ENCODE results near the gene KLHL17.

DNA sequence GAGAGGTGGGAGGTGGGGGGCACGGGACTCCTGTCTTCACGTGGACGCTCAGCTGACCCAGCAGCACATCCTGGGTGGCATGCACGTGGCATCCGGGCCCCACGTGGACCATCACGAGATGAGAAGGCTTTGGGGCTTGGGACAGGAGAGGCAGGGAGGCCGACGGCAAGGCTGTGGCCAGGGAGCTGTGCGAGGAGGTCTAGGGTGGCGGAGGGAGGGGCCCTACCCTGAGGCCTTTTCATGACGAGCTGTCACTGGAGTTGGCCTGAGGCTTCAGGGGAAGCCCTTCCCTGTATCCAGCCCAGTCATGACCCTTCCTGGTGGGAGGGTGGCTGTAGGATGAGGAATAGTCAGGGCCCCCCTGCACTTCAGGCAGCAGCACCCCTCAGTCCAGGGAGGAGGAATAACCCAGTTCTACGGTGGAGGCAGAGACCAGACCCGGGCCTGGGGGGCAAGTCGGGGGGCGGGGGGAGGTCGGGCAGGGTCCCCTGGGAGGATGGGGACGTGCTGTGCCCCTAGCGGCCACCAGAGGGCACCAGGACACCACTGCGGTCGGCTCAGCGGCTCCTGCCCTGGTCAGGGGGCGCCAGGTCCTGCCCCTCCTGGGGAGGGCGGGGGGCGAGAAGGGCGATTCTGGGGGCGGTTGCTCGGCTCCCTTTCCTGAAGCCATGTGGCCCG, 23.6 kb downstream of the KLHL17 start:
- TF ChIP-seq RFX1 (IDR thresholded peaks at IDR 0.05) (no peak), ZNF41 (CRISPR knock-in tag; conservative IDR thresholded peaks at IDR 0.05) (no peak), KLF13 (tag; IDR thresholded peaks at IDR 0.05; ENCODE audit: borderline replicate concordance, low read depth) (no peak)
- TF ChIP-seq, protein P1, sequence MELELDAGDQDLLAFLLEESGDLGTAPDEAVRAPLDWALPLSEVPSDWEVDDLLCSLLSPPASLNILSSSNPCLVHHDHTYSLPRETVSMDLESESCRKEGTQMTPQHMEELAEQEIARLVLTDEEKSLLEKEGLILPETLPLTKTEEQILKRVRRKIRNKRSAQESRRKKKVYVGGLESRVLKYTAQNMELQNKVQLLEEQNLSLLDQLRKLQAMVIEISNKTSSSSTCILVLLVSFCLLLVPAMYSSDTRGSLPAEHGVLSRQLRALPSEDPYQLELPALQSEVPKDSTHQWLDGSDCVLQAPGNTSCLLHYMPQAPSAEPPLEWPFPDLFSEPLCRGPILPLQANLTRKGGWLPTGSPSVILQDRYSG (tag; conservative IDR thresholded peaks at IDR 0.05; ENCODE audit: low read depth): no peak
- TF ChIP-seq, protein P2, sequence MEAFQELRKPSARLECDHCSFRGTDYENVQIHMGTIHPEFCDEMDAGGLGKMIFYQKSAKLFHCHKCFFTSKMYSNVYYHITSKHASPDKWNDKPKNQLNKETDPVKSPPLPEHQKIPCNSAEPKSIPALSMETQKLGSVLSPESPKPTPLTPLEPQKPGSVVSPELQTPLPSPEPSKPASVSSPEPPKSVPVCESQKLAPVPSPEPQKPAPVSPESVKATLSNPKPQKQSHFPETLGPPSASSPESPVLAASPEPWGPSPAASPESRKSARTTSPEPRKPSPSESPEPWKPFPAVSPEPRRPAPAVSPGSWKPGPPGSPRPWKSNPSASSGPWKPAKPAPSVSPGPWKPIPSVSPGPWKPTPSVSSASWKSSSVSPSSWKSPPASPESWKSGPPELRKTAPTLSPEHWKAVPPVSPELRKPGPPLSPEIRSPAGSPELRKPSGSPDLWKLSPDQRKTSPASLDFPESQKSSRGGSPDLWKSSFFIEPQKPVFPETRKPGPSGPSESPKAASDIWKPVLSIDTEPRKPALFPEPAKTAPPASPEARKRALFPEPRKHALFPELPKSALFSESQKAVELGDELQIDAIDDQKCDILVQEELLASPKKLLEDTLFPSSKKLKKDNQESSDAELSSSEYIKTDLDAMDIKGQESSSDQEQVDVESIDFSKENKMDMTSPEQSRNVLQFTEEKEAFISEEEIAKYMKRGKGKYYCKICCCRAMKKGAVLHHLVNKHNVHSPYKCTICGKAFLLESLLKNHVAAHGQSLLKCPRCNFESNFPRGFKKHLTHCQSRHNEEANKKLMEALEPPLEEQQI (IDR thresholded peaks at IDR 0.05): no peak
- TF ChIP-seq, protein P3, sequence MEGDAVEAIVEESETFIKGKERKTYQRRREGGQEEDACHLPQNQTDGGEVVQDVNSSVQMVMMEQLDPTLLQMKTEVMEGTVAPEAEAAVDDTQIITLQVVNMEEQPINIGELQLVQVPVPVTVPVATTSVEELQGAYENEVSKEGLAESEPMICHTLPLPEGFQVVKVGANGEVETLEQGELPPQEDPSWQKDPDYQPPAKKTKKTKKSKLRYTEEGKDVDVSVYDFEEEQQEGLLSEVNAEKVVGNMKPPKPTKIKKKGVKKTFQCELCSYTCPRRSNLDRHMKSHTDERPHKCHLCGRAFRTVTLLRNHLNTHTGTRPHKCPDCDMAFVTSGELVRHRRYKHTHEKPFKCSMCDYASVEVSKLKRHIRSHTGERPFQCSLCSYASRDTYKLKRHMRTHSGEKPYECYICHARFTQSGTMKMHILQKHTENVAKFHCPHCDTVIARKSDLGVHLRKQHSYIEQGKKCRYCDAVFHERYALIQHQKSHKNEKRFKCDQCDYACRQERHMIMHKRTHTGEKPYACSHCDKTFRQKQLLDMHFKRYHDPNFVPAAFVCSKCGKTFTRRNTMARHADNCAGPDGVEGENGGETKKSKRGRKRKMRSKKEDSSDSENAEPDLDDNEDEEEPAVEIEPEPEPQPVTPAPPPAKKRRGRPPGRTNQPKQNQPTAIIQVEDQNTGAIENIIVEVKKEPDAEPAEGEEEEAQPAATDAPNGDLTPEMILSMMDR (IDR thresholded peaks at IDR 0.05 in 2 of 3, conservative IDR thresholded peaks at IDR 0.05 in 1 of 3; ENCODE audit: insufficient read depth in 2 of 3, low read depth in 1 of 3, low read length in 3 of 3): peak; percentile 54 to 90 (median 77); a peak in 4 of 6 replicates
